SU-DHL-6 (cell line): ENCODE data around the gene ORC1.

ENCODE experiments used
- H2AFZ ChIP-seq: fragments of 200-600 bp; sonication (generic); 2 replicates; pipeline ENCODE4 v1.6.1; 2014; ENCODE audit warnings: low read depth, mild to moderate bottlenecking, moderate library complexity, mixed read lengths, antibody characterized with exemption, low read length; ENCODE audit not compliant: severe bottlenecking
- H3F3A ChIP-seq: fragments of 200-600 bp; shearing (Covaris generic); 2 replicates; pipeline ENCODE4 v1.6.0; 2016; ENCODE audit warnings: antibody characterized with exemption, mild to moderate bottlenecking; ENCODE audit not compliant: insufficient read depth
- H3K27ac ChIP-seq: fragments of 200-600 bp; sonication (generic); 2 replicates; pipeline ENCODE4 v1.5.1; 2016; ENCODE audit warnings: low read depth, mild to moderate bottlenecking, low read length, moderate library complexity, mixed read lengths
- H3K27me3 ChIP-seq: fragments of 200-600 bp; sonication (generic), shearing (Covaris generic); 2 replicates; pipeline ENCODE4 v1.6.0; 2014; ENCODE audit warnings: mild to moderate bottlenecking, low read length
- H3K36me3 ChIP-seq: fragments of 200-600 bp; sonication (generic); 2 replicates; pipeline ENCODE4 v1.6.1; 2014; ENCODE audit warnings: mild to moderate bottlenecking, low read length, mixed read lengths
- H3K4me2 ChIP-seq: fragments of 300-600, 200-600 bp; shearing (Covaris generic), sonication (generic); 2 replicates; pipeline ENCODE4 v1.6.0; 2014; ENCODE audit warnings: low read length, low read depth, mild to moderate bottlenecking; ENCODE audit not compliant: poor library complexity, severe bottlenecking
- H3K4me3 ChIP-seq: fragments of 200-600 bp; sonication (generic); 2 replicates; pipeline ENCODE4 v1.5.1; 2014; ENCODE audit warnings: antibody characterized with exemption, low read length, mild to moderate bottlenecking, mixed read lengths; ENCODE audit not compliant: insufficient read depth, poor library complexity, severe bottlenecking
- H3K79me2 ChIP-seq: fragments of 200-600 bp; sonication (generic); 2 replicates; pipeline ENCODE4 v1.6.1; 2014; ENCODE audit warnings: mild to moderate bottlenecking, low read length, moderate library complexity; ENCODE audit not compliant: insufficient read depth
- H3K9ac ChIP-seq: fragments of 200-600 bp; sonication (generic); 2 replicates; pipeline ENCODE4 v1.7.0; 2014; ENCODE audit warnings: mild to moderate bottlenecking, low read length
- H3K9me2 ChIP-seq: fragments of 200-600 bp; sonication (generic); replicated peaks from 2 replicates; pipeline ENCODE4 v1.6.1; 2014; ENCODE audit warnings: low read length; ENCODE audit not compliant: insufficient read depth
- H3K9me3 ChIP-seq: fragments of 200-600 bp; sonication (generic); 2 replicates; pipeline ENCODE4 v1.6.1; 2014; ENCODE audit warnings: low read length, mixed read lengths; ENCODE audit not compliant: insufficient read depth
- H4K20me1 ChIP-seq: fragments of 200-600 bp; sonication (generic); 2 replicates; pipeline ENCODE4 v1.6.1; 2014; ENCODE audit warnings: low read depth, mild to moderate bottlenecking, antibody characterized with exemption, low read length, moderate library complexity, mixed read lengths
- CTCF ChIP-seq: fragments of 200-600 bp; sonication (generic); IDR thresholded peaks from one replicate; pipeline ENCODE4 v1.5.1; 2017; ENCODE audit warnings: antibody characterized with exemption, mild to moderate bottlenecking, low read length, moderate library complexity; ENCODE audit not compliant: insufficient read depth, poor library complexity, severe bottlenecking
- EZH2phosphoT487 ChIP-seq: fragments of 200-600 bp; sonication (generic), shearing (Covaris generic); conservative IDR thresholded peaks from 2 replicates; pipeline ENCODE4 v1.6.1; 2018; ENCODE audit warnings: mild to moderate bottlenecking, antibody characterized with exemption, low read length, moderate library complexity, mixed read lengths

The ORC1 gene

GRCh38 chr1:52325786-52326185 lies 78.4 kb downstream of the ORC1 start:
- Histone ChIP-seq H2AFZ (no peak overlapping the region), H3K36me3 (no peaks in the 10 kb centered on the region), H3K9me2 (no peaks in the 10 kb centered on the region), H3K4me3 (no peak overlapping the region), H3K9me3 (no peaks in the 10 kb centered on the region), H3K79me2 (no peaks in the 10 kb centered on the region), H3K27ac (no peak overlapping the region), H3K27me3 (no peaks in the 10 kb centered on the region), H3K9ac (no peak overlapping the region), H4K20me1 (no peaks in the 10 kb centered on the region), H3K4me2 (no peak overlapping the region), H3F3A (no peaks in the 10 kb centered on the region)
- TF ChIP-seq EZH2phosphoT487 = no peak
- no peak for TF ChIP-seq CTCF

GRCh38 chr1:52323731-52324130 lies 80.5 kb downstream of the ORC1 start:
- no peak for TF ChIP-seq EZH2phosphoT487
- TF ChIP-seq CTCF = no peak
- no peak overlapping the region for H2AFZ ChIP-seq
- H3K9me2 ChIP-seq = no peaks in the 10 kb centered on the region

More at GRCh38 chr1:52323731-52324130, 80.5 kb downstream of the ORC1 start:
- Histone ChIP-seq H3K36me3 (no peaks in the 10 kb centered on the region), H3K4me3 (no peak overlapping the region), H3K4me2 (no peak overlapping the region), H3K9ac (no peak overlapping the region), H3K27ac (no peak overlapping the region), H3K9me3 (no peaks in the 10 kb centered on the region), H3K79me2 (no peaks in the 10 kb centered on the region), H3K27me3 (no peaks in the 10 kb centered on the region), H3F3A (no peaks in the 10 kb centered on the region), H4K20me1 (no peaks in the 10 kb centered on the region)
